GM19463 (cell line): ENCODE measurements around the gene MACC1.

Source experiments
- ATAC-seq: cut with Tn5 transposase; IDR thresholded peaks from one replicate; pipeline ENCODE4 v1.9.1; 2021; ENCODE audit warnings: mild to moderate bottlenecking, moderate library complexity; ENCODE audit not compliant: unreplicated experiment

MACC1 gene

GRCh38 chr7:20232848-20233247, 15.7 kb upstream of the MACC1 start:
- no peak for ATAC-seq

GRCh38 chr7:20229646-20230500, 12.7 kb upstream of the MACC1 start:
- no peak for ATAC-seq

DNA sequence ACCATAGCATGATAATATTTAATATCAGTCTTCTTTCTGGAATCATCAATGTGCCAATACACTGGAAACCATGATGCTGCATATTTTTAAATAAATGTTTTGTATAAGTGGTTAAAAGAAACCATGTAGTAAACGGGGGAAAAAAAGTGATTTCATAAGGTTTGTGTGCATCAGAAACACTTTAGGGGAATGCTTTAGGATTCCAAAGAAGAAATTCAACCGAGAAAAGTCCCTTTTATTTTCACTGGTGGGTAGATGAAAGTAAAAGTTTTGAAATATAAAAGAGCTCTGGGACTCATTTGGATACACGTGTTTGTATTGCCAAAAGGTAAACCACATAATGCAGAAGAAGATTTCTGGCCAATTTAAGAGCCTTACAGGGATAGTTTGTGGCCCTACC, 11.9 kb upstream of the MACC1 start:
- ATAC-seq = no peak

- ATAC-seq = no peak
These were observed 11.5 kb upstream of the MACC1 start for GRCh38 chr7:20228654-20229053.

DNA sequence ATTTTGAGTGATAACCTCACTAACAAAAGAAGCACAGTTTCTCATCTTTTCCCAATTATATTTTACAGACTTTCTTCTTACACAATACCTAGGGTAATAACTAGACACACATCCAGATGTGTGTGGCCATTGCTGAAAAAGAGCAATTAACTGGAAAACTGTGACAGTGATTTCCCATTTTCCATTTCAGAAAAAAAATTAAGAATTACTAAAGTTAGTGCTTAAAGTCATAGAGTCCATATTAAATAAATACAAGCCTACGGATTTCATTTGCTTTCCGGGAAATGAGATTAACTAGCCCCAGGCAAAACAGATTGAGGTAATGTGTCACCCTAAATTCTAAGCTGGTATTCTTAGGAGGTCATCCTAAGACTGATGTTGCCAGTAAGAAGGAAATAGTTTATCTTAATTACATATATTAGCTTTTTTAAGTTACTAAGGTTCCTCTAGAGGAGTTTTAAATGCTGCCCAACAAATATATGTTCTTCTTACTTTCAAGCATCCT, 10.2 kb upstream of the MACC1 start:
- no peak for ATAC-seq

- no peak for ATAC-seq
These were observed 9.7 kb upstream of the MACC1 start for GRCh38 chr7:20226860-20227259.

DNA sequence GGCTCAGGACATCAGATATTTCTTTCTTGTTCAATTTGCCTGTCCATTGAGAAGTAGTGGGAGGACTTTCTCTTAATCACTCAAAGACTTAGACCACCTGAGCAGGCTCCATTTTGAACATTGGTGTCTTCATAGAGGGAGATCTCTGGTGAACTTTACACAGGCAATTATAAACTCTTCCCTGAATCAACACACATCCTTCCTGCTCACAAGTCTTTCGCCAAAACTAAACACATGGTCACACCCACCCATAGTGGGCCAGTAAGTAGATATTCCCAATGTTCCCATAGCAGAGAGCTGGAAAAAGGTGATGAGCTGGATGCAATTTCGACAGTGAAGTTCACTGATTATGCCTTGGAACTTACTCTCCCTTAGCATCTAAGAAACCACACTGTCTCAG, 8.2 kb upstream of the MACC1 start:
- ATAC-seq = no peak

- ATAC-seq = no peak
These were observed 6.8 kb upstream of the MACC1 start for GRCh38 chr7:20224025-20224424.

DNA sequence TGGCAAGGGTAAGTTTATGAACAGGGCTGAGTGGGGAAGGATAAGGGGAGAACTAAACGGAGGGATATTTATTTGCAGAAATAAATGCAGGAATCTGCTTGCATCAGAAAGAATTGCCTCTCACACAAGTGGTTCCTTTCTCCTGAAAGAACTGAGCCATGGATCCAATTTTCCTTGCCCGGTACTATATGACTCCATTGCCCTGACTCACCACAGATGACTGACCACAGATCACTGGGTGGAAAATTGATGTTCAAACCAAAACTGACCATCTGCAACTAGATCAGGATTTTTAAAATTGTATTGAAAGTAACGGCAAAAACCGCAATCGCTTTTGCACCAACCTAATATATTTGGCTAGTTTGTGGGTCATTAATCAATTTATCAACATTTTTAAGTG, 6.2 kb upstream of the MACC1 start:
- no peak for ATAC-seq

GRCh38 chr7:20222219-20222828, 5.1 kb upstream of the MACC1 start:
- no peak for ATAC-seq

- ATAC-seq = no peak
These were observed 3.9 kb upstream of the MACC1 start for GRCh38 chr7:20220921-20221547.

- ATAC-seq = peak; percentile 17
These were observed 3.1 kb upstream of the MACC1 start for GRCh38 chr7:20220293-20220761.

DNA sequence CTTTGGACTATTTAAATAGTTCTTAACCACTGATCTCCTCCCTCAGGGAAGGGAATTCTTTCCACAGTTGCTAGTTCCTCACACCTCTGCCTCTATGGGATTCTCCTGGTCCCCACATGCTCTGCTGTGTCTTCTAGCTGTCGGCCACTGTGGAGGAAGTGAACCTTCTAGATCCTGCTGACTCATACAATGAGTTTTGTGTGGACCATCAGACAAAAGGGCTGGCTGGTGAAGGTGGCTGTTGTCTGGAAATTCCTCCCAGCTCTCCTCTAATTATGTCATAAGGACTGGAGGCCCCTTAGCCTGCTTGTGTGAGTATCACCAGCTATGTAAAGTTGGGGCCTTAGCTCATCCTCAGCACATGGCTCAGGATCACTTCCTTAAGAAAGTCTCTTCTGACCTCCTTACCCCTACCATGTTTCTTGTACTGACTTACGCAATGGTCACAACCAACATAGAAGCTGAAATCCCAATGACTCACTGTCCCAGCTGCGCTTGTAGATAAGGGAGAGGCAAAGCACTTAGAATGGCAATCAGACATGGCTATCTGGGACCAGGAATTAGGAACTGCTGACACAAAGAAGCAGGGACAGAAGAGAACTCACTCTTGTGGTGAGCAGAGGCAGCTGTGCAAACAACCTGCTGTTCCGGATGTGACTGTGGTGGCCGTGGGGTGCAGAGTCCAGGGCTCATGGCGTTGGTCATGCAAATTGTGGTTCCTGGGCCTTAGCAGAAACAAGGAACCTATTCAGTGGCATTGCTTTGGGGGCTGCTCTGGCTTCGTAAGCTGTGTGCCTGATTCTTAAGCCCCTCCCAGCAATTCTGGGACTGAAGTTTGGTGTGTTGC, 2.5 kb upstream of the MACC1 start:
- ATAC-seq = peak; percentile 71

DNA sequence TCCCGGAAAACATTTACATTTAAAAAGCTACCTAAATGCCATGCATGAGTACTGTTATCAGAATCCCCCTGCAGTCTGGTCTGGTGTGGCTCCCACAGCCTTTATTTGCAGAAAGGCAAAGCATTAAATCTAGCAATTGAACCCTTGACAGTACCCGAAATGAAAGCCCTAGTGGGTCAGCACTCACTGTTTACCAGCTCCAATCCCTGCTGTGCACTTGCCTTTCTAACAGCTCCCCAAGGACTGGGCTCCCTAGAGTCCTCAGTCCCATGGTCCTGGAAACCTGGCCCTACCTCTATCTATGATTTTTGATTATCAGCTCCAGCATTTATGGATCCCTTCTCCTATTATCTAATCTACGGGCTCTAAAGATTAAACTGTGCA, 1.9 kb upstream of the MACC1 start:
- no peak for ATAC-seq

GRCh38 chr7:20218279-20218678, 1.1 kb upstream of the MACC1 start:
- ATAC-seq = no peak

DNA sequence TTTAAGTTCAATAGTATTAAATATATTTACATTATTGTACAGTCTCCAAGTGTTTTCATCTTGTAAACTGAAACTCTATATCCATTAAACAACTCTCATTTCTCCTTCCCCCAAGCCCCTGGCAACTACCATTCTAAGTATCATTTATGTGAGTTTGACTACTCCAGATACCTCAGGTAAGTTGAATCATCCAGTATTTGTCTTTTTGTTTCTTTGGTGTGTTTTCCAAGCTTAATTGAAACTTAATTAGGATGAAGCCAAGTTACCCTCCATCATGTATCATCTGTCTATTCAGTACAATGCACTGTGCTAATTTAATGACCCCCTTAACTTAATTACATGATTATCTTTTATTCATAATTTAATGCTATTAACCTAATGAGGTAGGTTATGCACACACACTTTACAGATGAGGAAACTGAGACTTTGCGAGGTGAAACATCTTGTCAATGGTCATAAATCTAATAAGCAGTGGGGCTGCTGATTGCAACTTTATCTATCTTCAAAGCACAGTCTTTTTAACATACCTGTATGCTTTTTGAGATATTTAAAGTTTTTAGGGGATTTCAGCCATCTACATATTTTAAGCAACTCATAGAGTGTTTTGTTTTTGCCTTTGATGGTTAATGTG, 663 bp downstream of the MACC1 start:
- ATAC-seq = no peak

GRCh38 chr7:20214921-20215669, 2.1 kb downstream of the MACC1 start:
- ATAC-seq = no peak

GRCh38 chr7:20214132-20214531, 3.1 kb downstream of the MACC1 start:
- ATAC-seq = no peak

- ATAC-seq = no peak
These were observed 3.8 kb downstream of the MACC1 start for GRCh38 chr7:20213378-20213777.

DNA sequence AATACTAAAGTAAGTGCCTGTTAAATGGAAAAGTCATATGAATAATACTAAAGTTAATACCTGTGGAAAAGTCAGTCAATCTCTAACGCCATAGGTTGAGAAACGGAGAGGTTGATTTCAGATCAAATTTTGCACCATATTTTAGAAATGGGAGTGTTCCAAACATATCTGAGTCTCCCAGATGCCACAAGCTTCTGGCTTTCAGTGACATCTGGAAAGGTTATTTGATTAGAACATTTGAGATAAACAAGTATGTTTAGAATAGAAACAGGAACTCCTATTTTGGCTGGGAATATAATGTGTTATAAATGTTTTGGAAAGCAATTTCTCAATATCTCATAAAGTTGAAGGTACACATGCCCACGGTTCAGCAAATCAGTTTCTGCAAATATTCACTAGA, 5.8 kb downstream of the MACC1 start:
- ATAC-seq = no peak
